K562 (cell line): ENCODE results near the gene WDCP. TPM values are rescaled to one million over a fixed set of nuclear protein-coding genes. Genes with fewer than 3 reads are reported as not detected.

Source experiments
- CREB1 ChIP-seq, 2 experiments: sonication (generic) in 1 of 2; formaldehyde crosslinking in 1 of 2; IDR thresholded peaks; 2 replicates each; pipeline versions ENCODE4 v1.6.1 to v1.8.0; 2012 to 2022; ENCODE audit warnings: inconsistent platforms in 1 of 2, mild to moderate bottlenecking in 1 of 2, missing genetic modification reagents in 1 of 2, moderate library complexity in 1 of 2
- HMG20B ChIP-seq: fragments of 250-450 bp; sonication (Bioruptor Pico); IDR thresholded peaks from 2 replicates; pipeline ENCODE4 v1.5.0; 2021; ENCODE audit warnings: mild to moderate bottlenecking
- PTTG1 ChIP-seq: fragments of 450-650 bp; IDR thresholded peaks from 2 replicates; pipeline ENCODE4 v1.6.1; 2016; ENCODE audit warnings: low read depth, mild to moderate bottlenecking, missing genetic modification characterization, missing compliant biosample characterization
- RAD21 ChIP-seq, 2 experiments: fragments of 250-450 bp in 1 of 2; fragments of 450-650 bp in 1 of 2; sonication (Bioruptor Pico) in 1 of 2; formaldehyde crosslinking in 1 of 2; IDR thresholded peaks in 1 of 2; conservative IDR thresholded peaks in 1 of 2; 2 replicates each; pipeline versions ENCODE4 v1.4.0 to v1.8.0; 2020 to 2022; ENCODE audit warnings: mild to moderate bottlenecking in 2 of 2, moderate library complexity in 1 of 2
- RBFOX2 ChIP-seq: fragments of 200-400 bp; formaldehyde crosslinking; IDR thresholded peaks from 2 replicates; pipeline ENCODE4 v1.6.1; 2017; ENCODE audit warnings: low read depth, mild to moderate bottlenecking, low read length, moderate library complexity
- SMARCC2 ChIP-seq: fragments of 450-650 bp; IDR thresholded peaks from 2 replicates; pipeline ENCODE4 v1.6.1; 2017; ENCODE audit warnings: antibody characterized with exemption, moderate library complexity, mild to moderate bottlenecking, low read depth
- SP1 ChIP-seq: sonication (generic); formaldehyde crosslinking; IDR thresholded peaks from 2 replicates; pipeline ENCODE4 v1.8.1; 2022; ENCODE audit warnings: mild to moderate bottlenecking, missing genetic modification reagents
- WHSC1 ChIP-seq: IDR thresholded peaks from one replicate; pipeline ENCODE4 v1.6.1; 2012; ENCODE audit warnings: low read length, control low read depth, inconsistent platforms
- ZBTB17 ChIP-seq: fragments of 450-650 bp; formaldehyde crosslinking; IDR thresholded peaks from 2 replicates; pipeline ENCODE4 v1.4.0; 2020; ENCODE audit warnings: mild to moderate bottlenecking
- ZC3H11A ChIP-seq: IDR thresholded peaks from 2 replicates; pipeline ENCODE4 v1.6.1; 2012; ENCODE audit warnings: low read depth, low read length, improper control_type of control experiment
- ZNF12 ChIP-seq: sonication (generic); formaldehyde crosslinking; IDR thresholded peaks from 2 replicates; pipeline ENCODE4 v1.4.0; 2020; ENCODE audit warnings: mild to moderate bottlenecking, missing genetic modification reagents
- ZNF431 ChIP-seq: sonication (generic); formaldehyde crosslinking; IDR thresholded peaks from 2 replicates; pipeline ENCODE4 v1.8.0; 2022; ENCODE audit warnings: mild to moderate bottlenecking, missing genetic modification reagents
- ZNF76 ChIP-seq: fragments of 250-450 bp; sonication (Bioruptor Pico); IDR thresholded peaks from 2 replicates; pipeline ENCODE4 v1.4.0; 2020; ENCODE audit warnings: mild to moderate bottlenecking, moderate library complexity, borderline replicate concordance
- polyA plus RNA-seq, 8 experiments: library from polyadenylated mRNA; depleted of rRNA in 4 of 8; stranded (reverse) in 5 of 8; unstranded in 3 of 8; fragments of >200 nt; fragmentation: Nextera tagmentation in 2 of 8; fragmentation: Illumina TruSeq in 1 of 8; extraction: Ambion mirVana in 2 of 8; extraction: Trizol in 1 of 8; gene quantifications; 2 replicates each; pipeline versions ENCODE4 v1.2.1 to v1.2.3, GENCODE V29; 2011 to 2014; ENCODE audit warnings: inconsistent platforms in 1 of 8, missing spikeins in 1 of 8
- total RNA-seq, 7 experiments: library from RNA; depleted of rRNA in 6 of 7; stranded (reverse); fragments of >200 nt in 6 of 7; fragmentation: Illumina TruSeq in 2 of 7; extraction: Trizol in 2 of 7; gene quantifications; 2 replicates each; pipeline versions ENCODE4 v1.2.1 to v1.2.3, GENCODE V29; 2011 to 2021; ENCODE audit warnings: low replicate concordance in 1 of 7
- TF ChIP-seq, protein P1 (sequence below): sonication (generic); formaldehyde crosslinking; IDR thresholded peaks from 2 replicates; pipeline ENCODE4 v1.8.1; 2023; ENCODE audit warnings: missing genetic modification reagents, mild to moderate bottlenecking, borderline replicate concordance
- TF ChIP-seq, protein P2 (sequence below): fragments of 250-450 bp; sonication (Bioruptor Pico); IDR thresholded peaks from 2 replicates; pipeline ENCODE4 v1.8.0; 2021; ENCODE audit warnings: moderate library complexity, mild to moderate bottlenecking, inconsistent platforms
- TF ChIP-seq, protein P3 (sequence below): fragments of 450-650 bp; IDR thresholded peaks from 2 replicates; pipeline ENCODE4 v1.7.0; 2016; ENCODE audit warnings: borderline replicate concordance
- TF ChIP-seq, protein P4 (sequence below): IDR thresholded peaks from 3 replicates; pipeline ENCODE4 v1.6.1; 2011; ENCODE audit warnings: borderline replicate concordance, mild to moderate bottlenecking; ENCODE audit not compliant: insufficient read length, insufficient read depth

WDCP gene
- total and polyA plus RNA-seq, 9 of the 15 experiments (the other 6 are each of a cell fraction or from before 2014, with no cell fraction given), result 10.1 to 41.4 (median 21.8) TPM

DNA sequence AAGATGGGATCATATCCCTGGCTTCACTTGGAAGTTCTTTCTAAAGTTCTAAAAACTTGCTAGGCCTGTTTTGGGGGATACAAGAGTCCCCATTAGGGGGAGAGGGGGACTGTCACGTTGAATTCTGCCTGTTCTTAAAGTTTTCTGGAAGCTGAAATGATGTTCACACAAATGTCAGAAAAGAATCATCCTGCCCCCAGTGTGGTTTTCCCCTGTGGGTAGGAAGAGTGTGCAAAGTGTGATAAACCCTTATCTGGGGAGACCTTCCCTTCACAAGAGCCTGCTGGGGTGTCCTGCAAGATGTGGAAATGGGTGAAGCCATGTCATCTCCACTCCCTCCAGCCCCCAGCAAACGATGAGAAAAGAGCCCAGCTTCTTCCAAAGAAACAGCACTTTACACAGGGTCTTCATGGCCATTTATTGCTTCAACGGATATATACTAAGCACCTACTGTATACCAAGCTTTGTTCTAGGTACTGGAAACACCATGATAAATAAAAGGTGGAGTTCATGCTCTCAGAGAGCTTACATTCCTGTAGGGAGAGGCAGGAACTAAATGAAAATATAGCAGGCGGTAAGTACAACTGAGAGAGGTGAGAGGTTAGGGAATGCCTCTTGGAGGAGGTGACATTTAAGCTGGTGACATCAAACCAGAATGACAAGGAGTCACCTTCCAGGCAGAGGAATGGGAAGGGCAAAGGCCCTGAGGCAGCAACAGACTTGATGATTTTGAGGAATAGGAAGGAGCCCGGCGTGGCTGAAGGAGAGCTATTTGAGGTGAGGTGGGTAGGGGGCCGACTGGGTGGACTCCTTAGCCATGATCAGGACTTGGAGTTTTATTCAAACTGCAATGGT, 35.7 kb downstream of the WDCP start (continued):
- TF ChIP-seq CREB1 (IDR thresholded peaks at IDR 0.05) (peak; percentile 80), CREB1 (CRISPR knock-in tag; IDR thresholded peaks at IDR 0.05) (no peak), RBFOX2 (no peak), ZC3H11A (no peak), ZNF76 (CRISPR knock-in tag) (no peak), ZBTB17 (CRISPR knock-in tag) (no peak), SP1 (CRISPR knock-in tag) (peak; percentile 51; the same call in 1 of the 2 replicates), WHSC1 (no peak), PTTG1 (tag) (no peak; the same call in 1 of the 2 replicates), ZNF12 (no peak), SMARCC2 (peak; percentile 97), RAD21 (CRISPR knock-in tag; conservative IDR thresholded peaks at IDR 0.05 in 1 of 2, IDR thresholded peaks at IDR 0.05 in 1 of 2) (no peak), ZNF431 (no peak), HMG20B (no peak)
- TF ChIP-seq, protein P1, sequence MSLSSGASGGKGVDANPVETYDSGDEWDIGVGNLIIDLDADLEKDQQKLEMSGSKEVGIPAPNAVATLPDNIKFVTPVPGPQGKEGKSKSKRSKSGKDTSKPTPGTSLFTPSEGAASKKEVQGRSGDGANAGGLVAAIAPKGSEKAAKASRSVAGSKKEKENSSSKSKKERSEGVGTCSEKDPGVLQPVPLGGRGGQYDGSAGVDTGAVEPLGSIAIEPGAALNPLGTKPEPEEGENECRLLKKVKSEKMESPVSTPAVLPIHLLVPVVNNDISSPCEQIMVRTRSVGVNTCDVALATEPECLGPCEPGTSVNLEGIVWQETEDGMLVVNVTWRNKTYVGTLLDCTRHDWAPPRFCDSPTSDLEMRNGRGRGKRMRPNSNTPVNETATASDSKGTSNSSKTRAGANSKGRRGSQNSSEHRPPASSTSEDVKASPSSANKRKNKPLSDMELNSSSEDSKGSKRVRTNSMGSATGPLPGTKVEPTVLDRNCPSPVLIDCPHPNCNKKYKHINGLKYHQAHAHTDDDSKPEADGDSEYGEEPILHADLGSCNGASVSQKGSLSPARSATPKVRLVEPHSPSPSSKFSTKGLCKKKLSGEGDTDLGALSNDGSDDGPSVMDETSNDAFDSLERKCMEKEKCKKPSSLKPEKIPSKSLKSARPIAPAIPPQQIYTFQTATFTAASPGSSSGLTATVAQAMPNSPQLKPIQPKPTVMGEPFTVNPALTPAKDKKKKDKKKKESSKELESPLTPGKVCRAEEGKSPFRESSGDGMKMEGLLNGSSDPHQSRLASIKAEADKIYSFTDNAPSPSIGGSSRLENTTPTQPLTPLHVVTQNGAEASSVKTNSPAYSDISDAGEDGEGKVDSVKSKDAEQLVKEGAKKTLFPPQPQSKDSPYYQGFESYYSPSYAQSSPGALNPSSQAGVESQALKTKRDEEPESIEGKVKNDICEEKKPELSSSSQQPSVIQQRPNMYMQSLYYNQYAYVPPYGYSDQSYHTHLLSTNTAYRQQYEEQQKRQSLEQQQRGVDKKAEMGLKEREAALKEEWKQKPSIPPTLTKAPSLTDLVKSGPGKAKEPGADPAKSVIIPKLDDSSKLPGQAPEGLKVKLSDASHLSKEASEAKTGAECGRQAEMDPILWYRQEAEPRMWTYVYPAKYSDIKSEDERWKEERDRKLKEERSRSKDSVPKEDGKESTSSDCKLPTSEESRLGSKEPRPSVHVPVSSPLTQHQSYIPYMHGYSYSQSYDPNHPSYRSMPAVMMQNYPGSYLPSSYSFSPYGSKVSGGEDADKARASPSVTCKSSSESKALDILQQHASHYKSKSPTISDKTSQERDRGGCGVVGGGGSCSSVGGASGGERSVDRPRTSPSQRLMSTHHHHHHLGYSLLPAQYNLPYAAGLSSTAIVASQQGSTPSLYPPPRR (CRISPR knock-in tag), result no peak
- TF ChIP-seq, protein P2, sequence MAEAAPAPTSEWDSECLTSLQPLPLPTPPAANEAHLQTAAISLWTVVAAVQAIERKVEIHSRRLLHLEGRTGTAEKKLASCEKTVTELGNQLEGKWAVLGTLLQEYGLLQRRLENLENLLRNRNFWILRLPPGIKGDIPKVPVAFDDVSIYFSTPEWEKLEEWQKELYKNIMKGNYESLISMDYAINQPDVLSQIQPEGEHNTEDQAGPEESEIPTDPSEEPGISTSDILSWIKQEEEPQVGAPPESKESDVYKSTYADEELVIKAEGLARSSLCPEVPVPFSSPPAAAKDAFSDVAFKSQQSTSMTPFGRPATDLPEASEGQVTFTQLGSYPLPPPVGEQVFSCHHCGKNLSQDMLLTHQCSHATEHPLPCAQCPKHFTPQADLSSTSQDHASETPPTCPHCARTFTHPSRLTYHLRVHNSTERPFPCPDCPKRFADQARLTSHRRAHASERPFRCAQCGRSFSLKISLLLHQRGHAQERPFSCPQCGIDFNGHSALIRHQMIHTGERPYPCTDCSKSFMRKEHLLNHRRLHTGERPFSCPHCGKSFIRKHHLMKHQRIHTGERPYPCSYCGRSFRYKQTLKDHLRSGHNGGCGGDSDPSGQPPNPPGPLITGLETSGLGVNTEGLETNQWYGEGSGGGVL (CRISPR knock-in tag), result no peak
- TF ChIP-seq, protein P3, sequence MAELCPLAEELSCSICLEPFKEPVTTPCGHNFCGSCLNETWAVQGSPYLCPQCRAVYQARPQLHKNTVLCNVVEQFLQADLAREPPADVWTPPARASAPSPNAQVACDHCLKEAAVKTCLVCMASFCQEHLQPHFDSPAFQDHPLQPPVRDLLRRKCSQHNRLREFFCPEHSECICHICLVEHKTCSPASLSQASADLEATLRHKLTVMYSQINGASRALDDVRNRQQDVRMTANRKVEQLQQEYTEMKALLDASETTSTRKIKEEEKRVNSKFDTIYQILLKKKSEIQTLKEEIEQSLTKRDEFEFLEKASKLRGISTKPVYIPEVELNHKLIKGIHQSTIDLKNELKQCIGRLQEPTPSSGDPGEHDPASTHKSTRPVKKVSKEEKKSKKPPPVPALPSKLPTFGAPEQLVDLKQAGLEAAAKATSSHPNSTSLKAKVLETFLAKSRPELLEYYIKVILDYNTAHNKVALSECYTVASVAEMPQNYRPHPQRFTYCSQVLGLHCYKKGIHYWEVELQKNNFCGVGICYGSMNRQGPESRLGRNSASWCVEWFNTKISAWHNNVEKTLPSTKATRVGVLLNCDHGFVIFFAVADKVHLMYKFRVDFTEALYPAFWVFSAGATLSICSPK, result no peak
- TF ChIP-seq, protein P4, sequence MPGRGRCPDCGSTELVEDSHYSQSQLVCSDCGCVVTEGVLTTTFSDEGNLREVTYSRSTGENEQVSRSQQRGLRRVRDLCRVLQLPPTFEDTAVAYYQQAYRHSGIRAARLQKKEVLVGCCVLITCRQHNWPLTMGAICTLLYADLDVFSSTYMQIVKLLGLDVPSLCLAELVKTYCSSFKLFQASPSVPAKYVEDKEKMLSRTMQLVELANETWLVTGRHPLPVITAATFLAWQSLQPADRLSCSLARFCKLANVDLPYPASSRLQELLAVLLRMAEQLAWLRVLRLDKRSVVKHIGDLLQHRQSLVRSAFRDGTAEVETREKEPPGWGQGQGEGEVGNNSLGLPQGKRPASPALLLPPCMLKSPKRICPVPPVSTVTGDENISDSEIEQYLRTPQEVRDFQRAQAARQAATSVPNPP, result no peak
